Measurements from ENCODE around the gene PCDHB3.

DNA sequence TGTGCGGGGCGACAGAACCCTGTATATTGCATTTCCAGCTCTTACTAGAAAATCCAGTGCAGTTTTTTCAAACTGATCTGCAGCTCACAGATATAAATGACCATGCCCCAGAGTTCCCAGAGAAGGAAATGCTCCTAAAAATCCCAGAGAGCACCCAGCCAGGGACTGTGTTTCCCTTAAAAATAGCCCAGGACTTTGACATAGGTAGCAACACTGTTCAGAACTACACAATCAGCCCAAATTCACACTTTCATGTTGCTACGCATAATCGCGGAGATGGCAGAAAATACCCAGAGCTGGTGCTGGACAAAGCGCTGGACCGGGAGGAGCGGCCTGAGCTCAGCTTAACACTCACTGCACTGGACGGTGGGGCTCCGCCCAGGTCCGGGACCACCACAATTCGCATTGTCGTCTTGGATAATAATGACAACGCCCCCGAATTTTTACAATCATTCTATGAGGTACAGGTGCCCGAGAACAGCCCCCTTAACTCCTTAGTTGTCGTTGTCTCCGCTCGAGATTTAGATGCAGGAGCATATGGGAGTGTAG is 35.5 kb downstream of the PCDHB3 start:
- TF ChIP-seq POLR2A (IDR thresholded peaks at IDR 0.05; ENCODE audit: low read depth, low read length), result no peak
- TF ChIP-seq, protein P1, sequence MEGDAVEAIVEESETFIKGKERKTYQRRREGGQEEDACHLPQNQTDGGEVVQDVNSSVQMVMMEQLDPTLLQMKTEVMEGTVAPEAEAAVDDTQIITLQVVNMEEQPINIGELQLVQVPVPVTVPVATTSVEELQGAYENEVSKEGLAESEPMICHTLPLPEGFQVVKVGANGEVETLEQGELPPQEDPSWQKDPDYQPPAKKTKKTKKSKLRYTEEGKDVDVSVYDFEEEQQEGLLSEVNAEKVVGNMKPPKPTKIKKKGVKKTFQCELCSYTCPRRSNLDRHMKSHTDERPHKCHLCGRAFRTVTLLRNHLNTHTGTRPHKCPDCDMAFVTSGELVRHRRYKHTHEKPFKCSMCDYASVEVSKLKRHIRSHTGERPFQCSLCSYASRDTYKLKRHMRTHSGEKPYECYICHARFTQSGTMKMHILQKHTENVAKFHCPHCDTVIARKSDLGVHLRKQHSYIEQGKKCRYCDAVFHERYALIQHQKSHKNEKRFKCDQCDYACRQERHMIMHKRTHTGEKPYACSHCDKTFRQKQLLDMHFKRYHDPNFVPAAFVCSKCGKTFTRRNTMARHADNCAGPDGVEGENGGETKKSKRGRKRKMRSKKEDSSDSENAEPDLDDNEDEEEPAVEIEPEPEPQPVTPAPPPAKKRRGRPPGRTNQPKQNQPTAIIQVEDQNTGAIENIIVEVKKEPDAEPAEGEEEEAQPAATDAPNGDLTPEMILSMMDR (conservative IDR thresholded peaks at IDR 0.05; ENCODE audit: low read depth, low read length), result no peak
- TF ChIP-seq RAD21 (IDR thresholded peaks at IDR 0.05; ENCODE audit: low read length), result no peak
- TF ChIP-seq MAFK (IDR thresholded peaks at IDR 0.05; ENCODE audit: low read depth, low read length), result no peak
- TF ChIP-seq CEBPB (IDR thresholded peaks at IDR 0.05; ENCODE audit: low read depth, low read length), result no peak
- TF ChIP-seq, protein P2, sequence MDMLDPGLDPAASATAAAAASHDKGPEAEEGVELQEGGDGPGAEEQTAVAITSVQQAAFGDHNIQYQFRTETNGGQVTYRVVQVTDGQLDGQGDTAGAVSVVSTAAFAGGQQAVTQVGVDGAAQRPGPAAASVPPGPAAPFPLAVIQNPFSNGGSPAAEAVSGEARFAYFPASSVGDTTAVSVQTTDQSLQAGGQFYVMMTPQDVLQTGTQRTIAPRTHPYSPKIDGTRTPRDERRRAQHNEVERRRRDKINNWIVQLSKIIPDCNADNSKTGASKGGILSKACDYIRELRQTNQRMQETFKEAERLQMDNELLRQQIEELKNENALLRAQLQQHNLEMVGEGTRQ (IDR thresholded peaks at IDR 0.05; ENCODE audit: low read depth, low read length), result no peak
- no peak for TF ChIP-seq RFX5 (IDR thresholded peaks at IDR 0.05; ENCODE audit: low read depth, low read length)
- TF ChIP-seq MAZ (IDR thresholded peaks at IDR 0.05; ENCODE audit: borderline replicate concordance, low read depth, low read length), result no peak
- no peak for TF ChIP-seq RCOR1 (IDR thresholded peaks at IDR 0.05; ENCODE audit: insufficient replicate concordance, low read length)
